ENCODE data around the gene PIGT.
"Not testable (repeated sequence)": the region's sequence is repeated elsewhere in the genome, so short reads cannot be mapped to it uniquely, and the experiment has no call there.

Gene PIGT

DNA sequence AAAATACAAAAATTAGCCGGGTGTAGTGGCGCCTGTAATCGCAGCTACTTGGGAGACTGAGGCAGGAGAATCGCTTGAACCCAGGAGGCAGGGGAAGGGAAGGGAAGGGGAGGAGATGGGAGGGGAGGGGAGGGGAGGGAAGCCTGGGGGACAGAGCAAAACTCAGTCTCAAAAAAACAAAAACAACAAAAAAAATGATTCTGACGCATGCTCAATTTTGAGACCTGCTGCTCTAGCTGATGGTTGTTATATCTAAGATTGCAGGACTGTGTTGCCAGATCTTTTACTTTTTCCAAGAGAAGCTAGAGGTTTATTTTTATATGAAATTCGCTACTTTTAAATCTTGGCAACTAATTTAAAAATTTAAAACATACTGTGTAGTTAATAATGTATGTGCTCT, 51.2 kb downstream of the PIGT start:
- DNase-seq = no peak

DNA sequence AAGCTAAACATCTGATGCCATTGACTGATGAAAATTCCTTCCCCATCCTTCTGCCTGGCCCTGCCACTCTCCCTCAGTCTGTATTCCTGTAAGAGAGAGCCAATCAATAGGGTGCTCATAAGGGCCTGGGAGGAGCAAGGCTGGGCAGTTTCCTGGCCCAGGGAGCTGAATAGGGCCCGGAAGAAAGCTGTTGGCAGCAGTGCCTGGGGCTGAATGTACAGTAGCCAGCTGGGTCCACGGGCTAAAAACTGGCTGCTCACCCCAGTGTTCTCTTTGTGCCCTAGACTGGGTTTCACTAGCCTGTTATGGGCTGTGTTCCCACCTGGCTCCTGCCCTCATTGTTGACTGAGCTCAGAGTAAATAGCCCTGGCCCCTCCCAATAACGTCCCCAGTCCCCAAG, 51.9 kb downstream of the PIGT start:
- DNase-seq = no peak

- DNase-seq = no peak
These were observed 53.7 kb downstream of the PIGT start, which contains the start of gene WFDC2 for GRCh38 chr20:45469336-45470261. Gene WFDC2, plus strand, starts transcription at chr20:45469753. Its CDS starts 29 bp downstream, at chr20:45469782.

DNA sequence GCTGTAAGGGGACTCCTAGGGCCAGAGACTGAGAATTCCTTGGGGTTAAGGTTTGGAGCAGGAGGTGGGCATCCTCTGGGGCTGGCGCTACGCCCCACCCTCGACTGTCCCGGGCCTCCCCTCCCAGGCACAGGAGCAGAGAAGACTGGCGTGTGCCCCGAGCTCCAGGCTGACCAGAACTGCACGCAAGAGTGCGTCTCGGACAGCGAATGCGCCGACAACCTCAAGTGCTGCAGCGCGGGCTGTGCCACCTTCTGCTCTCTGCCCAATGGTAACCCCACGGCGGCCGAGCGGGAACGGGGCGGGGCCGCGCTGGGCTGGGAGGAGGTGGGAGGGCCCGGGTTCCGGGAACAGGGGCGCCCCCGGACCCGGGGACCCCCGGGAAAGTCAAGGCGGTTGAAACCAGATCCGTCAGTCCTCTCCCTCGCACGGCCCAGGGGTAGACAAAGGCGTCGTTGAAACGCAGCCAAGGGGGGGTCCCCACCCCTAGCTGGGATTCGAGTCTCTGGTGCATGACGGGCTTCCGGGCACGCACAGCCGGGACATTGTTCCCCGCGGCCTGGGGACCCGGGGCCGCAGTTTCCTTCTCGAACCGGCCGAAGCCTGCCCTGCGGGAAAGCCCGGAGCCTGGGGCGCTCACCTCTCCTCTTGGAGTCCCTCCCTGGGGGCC, 54.5 kb downstream of the PIGT start:
- no peak for DNase-seq

DNA sequence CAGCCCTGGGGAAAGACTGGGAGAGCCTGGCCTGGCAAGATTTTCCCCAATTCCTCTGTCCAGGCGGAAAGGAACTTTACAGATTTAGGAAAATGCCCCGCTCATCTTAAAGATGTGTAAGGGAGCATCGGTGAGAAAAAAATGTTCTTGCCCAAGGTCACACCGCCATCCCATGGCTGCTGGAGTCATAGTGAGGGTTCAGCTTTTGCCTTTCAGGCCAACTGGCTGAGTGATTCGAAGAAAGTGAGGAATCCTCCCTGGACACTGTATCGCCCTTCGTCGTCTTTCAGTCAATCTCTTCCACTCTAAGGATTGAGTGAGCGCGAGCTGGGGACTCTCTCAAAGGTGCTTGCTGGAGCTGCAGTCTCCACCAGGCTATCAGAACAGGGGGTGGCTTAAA, 55.0 kb downstream of the PIGT start:
- no peak for DNase-seq

GRCh38 chr20:45472286-45472685, 56.3 kb downstream of the PIGT start:
- not testable (repeated sequence) for DNase-seq

Data from activated naive CD4-positive, alpha-beta T cell treated with Interleukin-2 at 50 U/mL for 16 hours (primary cell).